Keratinocyte (primary cell): ENCODE data around the gene ASNSD1. TPM values are rescaled to one million over a fixed set of nuclear protein-coding genes. Genes with fewer than 3 reads are reported as not detected.

Source experiments
- DNase-seq: peaks from one replicate; pipeline ENCODE4 v3.0.0-alpha.2; 2011; ENCODE audit warnings: low read depth, missing footprints, low spot score
- FAIRE-seq: peaks from 2 replicates; lab custom pipeline; 2011; peaks lifted over from hg19 to GRCh38; lab: Jason Lieb, UNC
- H2AFZ ChIP-seq: 2 replicates; pipeline ENCODE4 v1.6.0; 2012; ENCODE audit warnings: low read length, control low read depth, inconsistent platforms; ENCODE audit not compliant: control insufficient read depth
- H3K27ac ChIP-seq: 2 replicates; pipeline ENCODE4 v1.5.1; 2011; ENCODE audit warnings: low read length; ENCODE audit not compliant: control insufficient read depth, insufficient read depth
- H3K27me3 ChIP-seq: 3 replicates; pipeline ENCODE4 v1.6.0; 2011; ENCODE audit warnings: low read length; ENCODE audit not compliant: control insufficient read depth, insufficient read depth; ENCODE audit errors: extremely low read depth
- H3K36me3 ChIP-seq, 2 experiments: 2 replicates in 1 of 2; 3 replicates in 1 of 2; pipeline ENCODE4 v1.5.1; 2011; ENCODE audit warnings: low read length in 2 of 2, mild to moderate bottlenecking in 1 of 2; ENCODE audit not compliant: control insufficient read depth in 2 of 2, insufficient read depth in 2 of 2; ENCODE audit errors: extremely low read depth in 1 of 2
- H3K4me1 ChIP-seq: 3 replicates; pipeline ENCODE4 v1.5.1; 2011; ENCODE audit warnings: low read length; ENCODE audit not compliant: control insufficient read depth, insufficient read depth; ENCODE audit errors: extremely low read depth
- H3K4me2 ChIP-seq: 3 replicates; pipeline ENCODE4 v1.6.0; 2011; ENCODE audit warnings: low read depth, low read length; ENCODE audit not compliant: control insufficient read depth, insufficient read depth; ENCODE audit errors: extremely low read depth
- H3K4me3 ChIP-seq, 3 experiments: fragments of 200-600 bp in 1 of 3; sonication (generic) in 1 of 3; 2 replicates in 2 of 3; 3 replicates in 1 of 3; pipeline ENCODE4 v1.5.1; 2011 to 2016; ENCODE audit warnings: low read length in 3 of 3, mild to moderate bottlenecking in 3 of 3, control low read depth in 2 of 3, inconsistent platforms in 1 of 3, low read depth in 1 of 3, mixed read lengths in 1 of 3, mixed run types in 1 of 3, moderate library complexity in 1 of 3; ENCODE audit not compliant: control insufficient read depth in 2 of 3, insufficient read depth in 2 of 3; ENCODE audit errors: extremely low read depth in 1 of 3
- H3K79me2 ChIP-seq: 2 replicates; pipeline ENCODE4 v1.6.0; 2012; ENCODE audit warnings: low read length; ENCODE audit not compliant: control insufficient read depth, insufficient read depth
- H3K9ac ChIP-seq: 3 replicates; pipeline ENCODE4 v1.6.0; 2011; ENCODE audit warnings: low read length; ENCODE audit not compliant: control insufficient read depth, insufficient read depth; ENCODE audit errors: extremely low read depth
- H3K9me1 ChIP-seq: 3 replicates; pipeline ENCODE4 v1.6.0; 2011; ENCODE audit warnings: low read length; ENCODE audit not compliant: control insufficient read depth, insufficient read depth; ENCODE audit errors: extremely low read depth
- H3K9me3 ChIP-seq: 2 replicates; pipeline ENCODE4 v1.5.1; 2012; ENCODE audit warnings: low read depth, low read length; ENCODE audit not compliant: control insufficient read depth
- H4K20me1 ChIP-seq: 3 replicates; pipeline ENCODE4 v1.6.0; 2011; ENCODE audit warnings: low read length; ENCODE audit not compliant: control insufficient read depth, insufficient read depth; ENCODE audit errors: extremely low read depth
- CTCF ChIP-seq, 3 experiments: IDR thresholded peaks in 1 of 3; conservative IDR thresholded peaks in 1 of 3; optimal IDR thresholded peaks in 1 of 3; 2 replicates in 2 of 3; 3 replicates in 1 of 3; pipeline versions ENCODE3 to v1.5.1; 2011; ENCODE audit warnings: low read length in 3 of 3, mild to moderate bottlenecking in 3 of 3, moderate library complexity in 2 of 3, control low read depth in 1 of 3, inconsistent platforms in 1 of 3; ENCODE audit not compliant: insufficient read depth in 2 of 3; ENCODE audit errors: extremely low read depth in 1 of 3
- EZH2 ChIP-seq: IDR thresholded peaks from one replicate; pipeline ENCODE4 v1.6.1; 2012; ENCODE audit warnings: inconsistent platforms, mild to moderate bottlenecking, low read length, moderate library complexity
- dilution Hi-C: fragments of 300-500 bp; cut with MboI; formaldehyde crosslinking; loops from one replicate; pipeline ENCODE4 v1.7.0; 2020; ENCODE audit warnings: low sequenced_read_pairs; ENCODE audit not compliant: extremely low pct_ligation_motif_present
- polyA plus RNA-seq, 5 experiments: library from polyadenylated mRNA; depleted of rRNA in 3 of 5; stranded (reverse) in 3 of 5; stranded (forward) in 1 of 5; unstranded in 1 of 5; fragments of >200 nt; gene quantifications; 1 replicate in 1 of 5; 2 replicates in 3 of 5; 3 replicates in 1 of 5; pipeline versions ENCODE4 v1.2.1 to v1.2.3, GENCODE V29; 2011 to 2012; ENCODE audit warnings: missing spikeins in 2 of 5, low read depth in 1 of 5, low replicate concordance in 1 of 5

The ASNSD1 gene
- polyA plus RNA-seq, 1 donor (not counting 4 experiments of a cell fraction or from before 2014, with no cell fraction given): 40.0 TPM

DNA sequence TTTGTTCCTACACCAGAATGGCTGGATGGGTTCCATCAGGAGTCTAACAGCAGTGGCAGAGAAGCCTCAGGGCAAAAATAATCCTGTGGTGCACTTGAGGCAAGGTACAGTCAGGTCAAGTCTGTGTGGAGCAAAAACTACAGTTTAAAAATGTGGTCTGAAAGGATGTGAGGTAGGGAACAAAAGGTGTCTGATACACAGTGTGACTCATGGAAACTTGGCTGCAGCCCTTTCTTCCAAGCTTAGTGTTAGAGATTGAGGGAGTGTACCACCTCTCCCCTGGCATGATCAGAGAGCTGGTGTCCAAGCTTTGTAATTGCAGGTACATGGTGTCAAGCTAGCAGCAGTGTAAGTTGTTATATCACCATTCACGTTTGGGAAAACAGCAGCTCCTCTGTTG, 22.1 kb downstream of the ASNSD1 start:
- dilution Hi-C loops: no loop called here
- no peaks in the 10 kb centered on the region for H3K9me3 ChIP-seq
- H4K20me1 ChIP-seq: no peaks in the 10 kb centered on the region
- no peaks in the 10 kb centered on the region for H3K27me3 ChIP-seq
- no peaks in the 10 kb centered on the region for H3K79me2 ChIP-seq
- no peak overlapping the region for H3K4me3 ChIP-seq
- no peak overlapping the region for H2AFZ ChIP-seq
- no peaks in the 10 kb centered on the region for H3K9me1 ChIP-seq
- no peak overlapping the region for H3K27ac ChIP-seq
- FAIRE-seq: peak; percentile 82
- no peaks in the 10 kb centered on the region for H3K36me3 ChIP-seq
- peak; percentile 35 for DNase-seq
- H3K4me1 ChIP-seq: peaks cover 9% of the 10 kb centered on the region
- no peak overlapping the region for H3K4me2 ChIP-seq
- TF ChIP-seq EZH2 (no peak), CTCF (optimal IDR thresholded peaks at IDR 0.05 in 1 of 3, IDR thresholded peaks at IDR 0.05 in 1 of 3, conservative IDR thresholded peaks at IDR 0.05 in 1 of 3; ENCODE audit: extremely low read depth in 1 of 3, insufficient read depth in 2 of 3, low read length in 3 of 3) (no peak)
- no peak overlapping the region for H3K9ac ChIP-seq

- no peaks in the 10 kb centered on the region for H3K27me3 ChIP-seq
- FAIRE-seq: no peak
- no peak for TF ChIP-seq CTCF (optimal IDR thresholded peaks at IDR 0.05 in 1 of 3, IDR thresholded peaks at IDR 0.05 in 1 of 3, conservative IDR thresholded peaks at IDR 0.05 in 1 of 3; ENCODE audit: extremely low read depth in 1 of 3, insufficient read depth in 2 of 3, low read length in 3 of 3)
- no peak for TF ChIP-seq EZH2
- H3K4me2 ChIP-seq: no peak overlapping the region
- no peaks in the 10 kb centered on the region for H3K79me2 ChIP-seq
- no peak overlapping the region for H2AFZ ChIP-seq
- no peaks in the 10 kb centered on the region for H3K9me3 ChIP-seq
- peaks cover 9% of the 10 kb centered on the region for H3K4me1 ChIP-seq
- H3K9ac ChIP-seq: no peak overlapping the region
- H3K9me1 ChIP-seq: no peaks in the 10 kb centered on the region
- no peaks in the 10 kb centered on the region for H4K20me1 ChIP-seq
- no peaks in the 10 kb centered on the region for H3K36me3 ChIP-seq
- no peak for DNase-seq
- dilution Hi-C loops: no loop called here
- H3K4me3 ChIP-seq: no peak overlapping the region
- H3K27ac ChIP-seq: no peak overlapping the region
Observed at GRCh38 chr2:189684811-189685210, 23.6 kb downstream of the ASNSD1 start.
